ENCODE data around the gene CRACR2B.

CRACR2B gene

DNA sequence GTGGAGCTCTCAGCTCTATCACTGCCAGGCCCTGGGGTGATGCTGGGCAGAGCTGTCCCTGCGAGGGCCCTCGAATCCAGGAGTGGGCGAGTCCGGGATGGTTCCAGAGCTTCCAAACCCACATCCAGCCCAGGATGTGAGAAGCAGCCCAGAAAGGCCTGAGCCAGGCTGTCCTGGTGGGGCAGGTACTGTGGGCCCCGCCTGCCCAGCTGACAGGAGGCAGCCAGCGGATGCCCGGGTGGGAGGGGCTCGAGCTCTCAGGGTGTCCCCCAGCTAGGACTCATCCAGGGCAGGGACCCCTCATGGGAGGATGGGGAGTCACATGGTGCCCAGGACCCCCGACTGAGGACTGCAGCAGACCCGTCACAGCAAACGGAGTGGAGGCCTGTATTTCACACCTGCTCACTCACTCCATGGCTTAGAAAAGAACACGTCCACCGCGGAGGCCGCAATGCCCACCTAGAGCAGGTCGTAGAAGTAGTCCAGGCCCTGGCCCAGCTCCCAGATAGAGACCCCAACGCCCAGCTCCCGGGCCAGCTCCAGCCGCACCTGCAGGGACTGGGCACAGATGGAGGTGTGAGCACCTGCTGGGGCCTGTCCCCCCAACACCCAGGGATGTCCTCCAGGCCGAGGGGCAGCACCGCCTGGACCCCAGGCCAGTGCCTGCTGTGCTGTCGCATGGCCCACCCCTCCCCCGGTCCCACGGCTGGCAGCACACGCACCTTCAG, 41.8 kb downstream of the CRACR2B start:
- DNase-seq = no peak

DNA sequence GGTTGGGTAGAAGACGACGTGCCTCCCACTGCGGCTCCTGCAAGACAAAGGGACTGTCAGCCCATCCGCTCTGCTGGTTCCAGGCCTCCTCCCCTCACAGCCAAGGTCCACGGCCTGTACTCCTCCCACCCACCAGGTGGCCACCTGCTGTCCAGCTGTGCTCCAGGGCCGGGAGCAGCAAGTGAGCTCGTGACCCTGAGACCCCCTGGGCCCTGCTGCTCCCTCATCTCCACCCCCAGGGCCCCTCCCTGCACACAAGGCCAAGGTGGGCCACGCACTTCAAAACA, 42.4 kb downstream of the CRACR2B start:
- DNase-seq = no peak

DNA sequence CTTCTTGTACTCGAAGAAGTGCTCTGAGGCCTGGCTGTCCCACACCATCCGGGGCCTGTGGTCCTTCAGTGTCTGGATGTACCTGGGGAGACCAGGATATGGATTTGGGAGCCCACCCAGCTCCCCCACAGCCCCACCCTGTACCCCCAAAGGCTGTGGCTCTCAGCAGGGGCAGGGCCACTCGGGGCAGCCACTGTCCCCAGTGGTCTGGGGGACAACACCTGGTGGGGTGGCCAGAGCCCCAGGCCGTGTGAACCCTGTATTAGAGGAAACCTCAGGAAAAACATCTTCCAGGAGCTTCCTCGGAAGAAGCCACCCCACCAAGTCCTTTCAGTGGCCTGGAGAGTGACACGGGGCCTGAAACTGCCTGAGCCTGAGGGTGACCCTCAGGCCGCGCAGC, 42.7 kb downstream of the CRACR2B start:
- DNase-seq = no peak

DNA sequence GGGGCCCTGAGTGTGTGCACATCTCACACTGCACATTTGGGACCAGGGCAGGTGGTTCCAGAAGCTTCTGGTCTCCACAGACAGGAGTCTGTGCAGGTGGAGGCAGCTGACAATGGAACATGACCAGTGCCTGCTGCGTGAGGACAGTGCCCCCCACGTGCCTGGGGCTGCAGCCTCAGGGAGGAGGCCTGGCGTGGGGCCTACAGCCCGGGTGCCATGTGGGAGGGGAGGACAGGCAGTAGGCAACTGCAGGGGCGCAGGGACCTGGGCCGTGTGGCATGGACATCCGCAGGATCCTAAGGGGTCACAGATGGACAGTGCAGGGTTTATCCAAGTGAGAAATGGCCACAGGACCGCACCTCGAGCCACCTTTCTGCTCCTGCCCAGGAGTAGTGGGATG, 43.8 kb downstream of the CRACR2B start:
- DNase-seq = no peak

DNA sequence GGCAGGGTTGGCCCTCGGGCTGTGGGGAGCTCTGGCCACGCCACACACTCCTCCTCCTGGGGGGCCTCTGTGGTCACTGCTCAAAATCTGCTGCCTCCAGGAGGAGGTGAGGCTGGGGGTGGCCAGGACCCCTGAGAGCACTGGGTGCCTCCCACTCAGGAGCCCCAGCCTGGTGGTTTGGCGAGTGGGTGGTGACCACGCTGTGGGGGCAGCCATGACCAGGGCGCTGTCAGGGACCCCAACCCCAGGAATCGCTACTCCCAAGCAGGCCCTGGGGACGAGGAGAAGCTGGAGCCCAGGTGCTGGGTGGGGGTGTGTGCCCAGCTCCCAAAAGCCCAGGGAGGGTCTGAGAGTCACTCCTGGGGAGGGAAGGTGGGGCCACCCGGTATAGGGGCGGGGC, 45.1 kb downstream of the CRACR2B start:
- no peak for DNase-seq

DNA sequence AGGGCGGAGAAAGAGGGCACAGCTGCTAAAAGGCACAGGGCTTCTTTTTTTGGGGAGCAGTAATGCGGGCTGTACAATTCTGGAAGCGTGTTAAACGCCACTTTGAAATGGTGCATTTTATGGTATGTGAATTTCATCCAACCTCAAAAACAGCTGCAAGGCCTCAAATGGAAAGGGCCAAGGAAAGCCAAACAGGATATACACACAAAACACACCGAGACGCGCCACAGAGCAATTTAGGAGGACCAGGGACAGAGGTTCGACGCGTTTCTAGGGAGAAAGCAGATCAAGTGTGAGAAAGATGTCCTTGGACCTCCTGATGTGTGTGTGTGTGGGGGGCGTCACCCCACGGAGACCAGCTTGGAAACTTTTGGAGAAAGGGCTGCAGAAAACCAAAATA, 46.0 kb downstream of the CRACR2B start:
- DNase-seq = no peak

DNA sequence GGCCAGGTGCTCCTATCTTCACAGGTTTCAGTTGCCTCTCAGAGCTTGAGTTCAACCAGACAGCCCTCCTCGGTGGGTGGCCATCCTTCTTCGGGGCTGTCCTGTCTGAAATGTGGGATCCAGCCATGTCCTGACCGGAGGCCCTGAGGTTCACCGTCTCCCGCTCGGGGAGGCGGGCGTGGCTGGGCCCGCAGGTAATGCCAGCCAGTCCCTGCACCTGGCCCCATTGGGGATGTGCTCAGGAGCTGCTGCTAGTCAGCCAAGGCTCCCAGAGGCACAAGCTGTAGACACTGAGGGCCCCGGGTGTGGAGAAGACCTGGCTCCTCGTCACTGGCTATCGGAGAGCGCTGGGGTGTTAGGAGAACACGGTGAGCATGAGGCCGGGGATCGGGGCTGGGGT, 47.5 kb downstream of the CRACR2B start:
- DNase-seq = no peak

DNA sequence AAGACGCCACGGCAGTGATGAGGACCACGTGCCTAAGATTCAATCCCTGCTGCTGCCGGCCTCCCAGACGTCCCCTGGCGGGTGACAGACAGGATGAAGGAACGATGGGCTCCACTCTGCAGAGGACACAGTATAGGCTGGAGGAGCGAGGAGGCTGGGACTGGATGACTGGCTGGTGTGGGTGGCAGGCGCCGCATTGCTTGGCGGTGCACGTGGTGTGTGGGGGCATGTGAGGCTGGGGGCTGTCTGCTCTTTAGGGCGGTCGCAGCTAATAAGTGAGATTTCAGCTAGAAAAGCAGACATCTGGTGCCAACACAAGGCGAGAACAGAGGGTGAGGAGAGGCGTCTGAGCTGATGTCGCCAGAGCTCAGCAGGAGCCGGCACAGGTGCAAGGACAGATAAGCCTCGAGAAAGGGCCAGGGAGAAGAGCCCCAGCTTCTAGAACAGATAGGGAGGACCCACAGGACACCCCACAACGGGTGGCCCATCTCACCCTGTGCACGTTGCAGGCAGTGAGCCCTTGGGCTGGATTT, 48.1 kb downstream of the CRACR2B start:
- no peak for DNase-seq

DNA sequence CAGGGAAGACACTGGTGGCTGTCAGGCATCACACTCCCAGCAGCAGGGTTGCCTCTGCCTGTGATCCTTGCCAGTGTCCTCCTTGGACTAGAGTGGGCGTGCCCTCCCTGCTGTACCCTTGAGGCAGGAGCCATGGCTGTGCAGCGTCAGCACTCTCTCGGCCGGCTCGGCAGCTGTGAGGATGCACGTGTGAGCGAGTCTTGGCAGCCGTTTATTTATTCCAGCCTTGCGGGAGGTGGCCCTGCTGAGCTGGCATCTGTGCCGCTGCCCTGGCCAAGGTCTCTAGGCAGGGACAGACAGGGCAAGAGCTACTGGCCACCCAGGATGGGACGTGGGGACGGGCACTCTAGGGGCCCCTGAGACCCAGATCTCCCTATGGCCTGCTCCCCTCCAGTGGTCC, 48.8 kb downstream of the CRACR2B start:
- no peak for DNase-seq

DNA sequence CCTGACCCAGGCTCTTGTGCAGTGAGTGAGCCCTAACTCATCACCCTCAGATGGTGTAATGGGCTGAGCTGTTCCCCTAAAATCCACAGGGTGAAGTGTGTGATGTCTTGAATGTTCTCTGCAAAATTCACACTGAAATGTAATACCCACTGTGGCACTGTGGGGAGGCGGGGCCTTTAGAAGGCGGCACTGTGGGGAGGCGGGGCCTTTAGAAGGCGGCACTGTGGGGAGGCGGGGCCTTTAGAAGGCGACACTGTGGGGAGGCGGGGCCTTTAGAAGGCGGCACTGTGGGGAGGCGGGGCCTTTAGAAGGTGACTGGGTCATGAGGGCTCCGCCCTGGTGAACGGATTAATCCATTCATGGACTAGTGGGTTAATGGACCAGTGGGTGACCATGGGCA, 49.8 kb downstream of the CRACR2B start:
- DNase-seq = no peak

DNA sequence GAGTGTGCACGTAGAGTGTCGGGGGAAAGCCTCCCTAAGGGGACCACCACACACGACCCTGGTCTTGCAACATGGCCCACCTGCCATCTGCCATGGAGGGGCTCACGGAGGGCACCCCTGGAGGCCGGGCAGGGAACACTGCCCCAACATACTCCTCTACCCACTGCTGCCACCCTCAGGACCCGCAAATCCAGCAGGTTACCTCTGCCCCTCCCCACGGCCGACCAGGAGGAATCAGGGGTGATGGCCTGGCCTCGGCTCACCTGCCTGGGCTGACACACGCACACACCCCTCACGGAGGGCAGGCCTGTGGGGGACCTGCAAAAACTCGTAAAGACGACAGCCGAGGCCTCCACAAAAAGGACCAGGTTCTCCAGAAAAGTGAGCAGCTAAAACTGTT, 52.7 kb downstream of the CRACR2B start:
- DNase-seq = no peak

All from inflammatory macrophage (primary cell).